Measurements from ENCODE around the gene PSMA4.
"Not testable (repeated sequence)": the region's sequence is repeated elsewhere in the genome, so short reads cannot be mapped to it uniquely, and the experiment has no call there.

The PSMA4 gene

GRCh38 chr15:78540141-78540870 lies at the start of gene PSMA4:
PSMA4 (plus strand) TSS chr15:78540444; CDS start chr15:78541928, 1,484 bp downstream.
- peak; percentile 79 for DNase-seq

DNA sequence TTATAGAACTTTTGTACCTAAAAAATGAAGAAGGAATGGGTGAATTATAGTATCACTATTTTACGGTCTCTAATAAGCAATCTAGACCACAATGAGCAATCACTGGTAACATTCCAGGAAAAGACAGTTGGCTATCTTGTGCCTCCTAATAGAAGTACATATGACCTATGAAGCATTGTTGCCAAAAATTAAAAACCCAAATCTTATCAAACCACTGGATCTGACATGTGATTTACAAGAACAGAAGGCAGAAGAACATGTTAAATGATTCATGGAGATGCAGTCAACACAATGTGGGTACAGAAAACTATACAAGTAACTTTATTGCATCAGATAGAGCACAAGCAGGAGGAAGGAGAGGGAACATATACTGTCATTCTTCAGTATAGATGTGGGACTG lies 47.4 kb upstream of the PSMA4 start:
- DNase-seq, result no peak

DNA sequence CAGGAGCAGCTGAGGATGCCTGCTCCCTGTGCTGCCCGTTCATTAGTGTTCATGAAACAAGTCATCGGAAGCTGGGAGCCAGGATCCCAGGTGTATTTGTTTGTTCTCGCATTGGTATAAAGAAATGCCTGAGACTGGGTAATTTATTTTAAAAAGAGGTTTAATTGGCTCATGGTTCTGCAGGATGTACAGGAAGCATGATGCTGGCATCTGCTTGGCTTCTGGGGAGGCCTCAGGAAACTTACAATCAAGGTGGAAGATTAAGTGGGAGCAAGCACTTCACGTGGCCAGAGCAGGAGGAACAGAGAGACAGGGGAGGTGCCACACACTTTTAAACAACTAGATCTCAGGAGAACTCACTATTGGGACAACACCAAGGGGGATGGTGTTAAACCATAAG lies 38.4 kb upstream of the PSMA4 start:
- no peak for DNase-seq

DNA sequence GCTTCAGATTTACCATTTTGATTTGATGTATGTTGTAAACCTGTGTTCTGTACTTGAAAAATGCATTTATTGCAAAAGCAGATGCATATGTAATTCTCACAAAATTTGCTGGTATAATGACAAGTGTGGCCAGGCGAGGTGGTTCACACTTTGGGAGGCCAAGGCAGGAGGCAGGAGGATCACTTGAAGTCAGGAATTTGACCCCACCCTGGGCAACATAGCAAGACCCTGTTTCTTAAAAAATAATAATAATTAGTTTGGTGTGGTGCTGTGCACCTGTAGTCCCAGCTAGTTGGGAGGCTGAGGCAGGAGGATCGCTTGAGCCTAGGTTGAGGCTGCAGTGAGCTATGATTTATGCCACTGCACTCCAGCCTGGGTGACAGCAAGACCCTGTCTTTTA lies 37.6 kb upstream of the PSMA4 start:
- no peak for DNase-seq

- peak; percentile 71 for DNase-seq
These were observed 33.0 kb upstream of the PSMA4 start, which contains the start of gene HYKK for GRCh38 chr15:78506971-78507830. HYKK (plus strand) TSS chr15:78507577; CDS start chr15:78513089, 5,512 bp downstream.

DNA sequence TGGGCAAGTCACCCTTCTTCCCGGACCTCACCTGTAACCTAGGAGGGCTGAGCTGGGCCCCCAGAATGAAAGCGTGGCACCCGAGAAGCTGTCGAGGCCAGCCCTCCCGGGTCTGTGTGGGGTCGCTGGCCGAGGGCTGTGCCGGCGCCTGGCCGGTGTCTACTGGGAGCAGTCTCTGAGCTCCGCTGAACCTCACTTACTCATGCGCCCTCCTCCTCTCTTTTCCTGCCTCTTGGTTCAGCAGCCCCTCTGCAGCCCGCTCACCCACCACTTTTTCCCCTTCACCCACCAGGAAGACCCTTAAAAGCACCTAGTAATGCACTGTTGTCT lies 32.4 kb upstream of the PSMA4 start:
- no peak for DNase-seq

DNA sequence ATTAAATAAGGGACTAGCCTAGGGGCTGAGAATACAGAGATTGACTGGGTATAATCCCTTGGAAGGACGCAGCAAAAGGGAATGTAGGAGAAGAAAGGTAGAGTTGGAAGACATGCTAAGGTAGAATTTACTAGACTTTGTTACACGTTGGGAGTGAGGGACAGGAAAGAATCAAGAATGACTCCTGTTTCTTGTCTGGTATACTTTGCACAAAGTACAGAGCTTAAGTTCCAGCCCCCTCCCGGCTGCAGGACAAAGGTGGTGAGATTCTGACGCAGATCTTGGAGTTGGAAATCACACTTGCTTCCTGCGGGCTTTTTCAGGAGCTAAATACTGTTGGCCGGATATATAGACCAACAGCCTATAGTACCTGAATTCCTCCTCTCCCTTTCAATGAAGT lies 32.0 kb upstream of the PSMA4 start:
- DNase-seq, result no peak

- no peak for DNase-seq
These were observed 30.4 kb upstream of the PSMA4 start for GRCh38 chr15:78509726-78510312.

GRCh38 chr15:78520035-78520434 lies 20.2 kb upstream of the PSMA4 start:
- not testable (repeated sequence) for DNase-seq

DNA sequence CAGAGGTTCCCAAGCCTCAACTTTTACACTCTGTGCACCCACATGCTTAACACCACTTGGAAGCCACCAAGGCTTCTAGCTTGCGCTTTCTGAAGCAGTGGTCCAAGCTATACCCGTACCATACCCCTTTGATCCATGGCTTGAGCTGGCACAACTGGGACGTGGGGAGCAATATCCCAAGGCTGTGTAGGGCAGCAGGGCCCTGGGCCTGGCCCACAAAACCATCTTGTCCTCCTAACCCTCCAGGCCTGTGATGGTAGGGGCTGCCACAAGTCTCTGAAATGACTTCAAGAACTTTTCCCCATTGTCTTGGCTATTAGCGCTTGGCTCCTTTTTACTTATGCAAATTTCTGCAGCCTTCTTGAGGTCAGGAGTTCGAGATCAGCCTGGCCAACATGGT lies 16.0 kb upstream of the PSMA4 start:
- DNase-seq, result no peak

GRCh38 chr15:78527325-78527724 lies 12.9 kb upstream of the PSMA4 start:
- no peak for DNase-seq

GRCh38 chr15:78533331-78533730 lies 6.9 kb upstream of the PSMA4 start:
- no peak for DNase-seq

DNA sequence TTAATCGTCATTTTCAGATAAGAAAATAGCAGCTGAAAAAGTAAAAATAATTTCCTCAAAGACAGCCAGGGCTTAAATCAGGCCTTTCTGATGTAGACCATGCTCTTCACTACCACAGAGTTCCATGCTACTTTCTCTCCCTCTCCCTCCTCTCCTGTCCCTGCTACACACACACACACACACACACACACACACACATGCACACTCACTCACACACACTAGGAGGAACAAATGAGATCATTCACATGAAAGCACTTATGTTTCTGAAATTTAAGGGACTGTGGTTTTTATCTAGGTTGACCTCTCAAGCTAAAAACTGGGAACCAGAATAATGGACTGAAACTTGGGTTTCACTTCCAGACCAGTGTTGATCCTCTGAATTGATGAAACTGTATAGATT lies 4.1 kb upstream of the PSMA4 start:
- DNase-seq, result no peak

GRCh38 chr15:78537266-78537905 lies 2.9 kb upstream of the PSMA4 start:
- no peak for DNase-seq

DNA sequence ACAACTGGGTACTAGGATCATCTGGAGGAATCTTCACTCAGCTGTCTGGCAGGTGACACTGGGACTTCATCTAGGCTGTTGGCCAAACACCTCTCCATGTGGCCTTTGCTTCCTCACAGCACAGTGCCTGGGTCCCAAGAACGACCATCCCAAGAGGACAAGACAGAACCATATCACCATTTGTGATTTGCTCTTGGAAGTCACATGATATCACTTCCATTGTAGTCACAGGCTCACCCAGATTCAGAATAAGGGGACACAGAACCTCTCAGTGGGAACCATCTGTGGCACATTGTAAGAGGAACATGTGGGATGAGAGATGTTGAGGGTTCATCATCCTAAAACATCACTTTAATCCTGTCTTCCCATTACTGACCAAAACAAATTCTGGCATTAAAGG lies 1.9 kb upstream of the PSMA4 start:
- no peak for DNase-seq

- not testable (repeated sequence) for DNase-seq
These were observed 642 bp upstream of the PSMA4 start for GRCh38 chr15:78539464-78540140.

DNA sequence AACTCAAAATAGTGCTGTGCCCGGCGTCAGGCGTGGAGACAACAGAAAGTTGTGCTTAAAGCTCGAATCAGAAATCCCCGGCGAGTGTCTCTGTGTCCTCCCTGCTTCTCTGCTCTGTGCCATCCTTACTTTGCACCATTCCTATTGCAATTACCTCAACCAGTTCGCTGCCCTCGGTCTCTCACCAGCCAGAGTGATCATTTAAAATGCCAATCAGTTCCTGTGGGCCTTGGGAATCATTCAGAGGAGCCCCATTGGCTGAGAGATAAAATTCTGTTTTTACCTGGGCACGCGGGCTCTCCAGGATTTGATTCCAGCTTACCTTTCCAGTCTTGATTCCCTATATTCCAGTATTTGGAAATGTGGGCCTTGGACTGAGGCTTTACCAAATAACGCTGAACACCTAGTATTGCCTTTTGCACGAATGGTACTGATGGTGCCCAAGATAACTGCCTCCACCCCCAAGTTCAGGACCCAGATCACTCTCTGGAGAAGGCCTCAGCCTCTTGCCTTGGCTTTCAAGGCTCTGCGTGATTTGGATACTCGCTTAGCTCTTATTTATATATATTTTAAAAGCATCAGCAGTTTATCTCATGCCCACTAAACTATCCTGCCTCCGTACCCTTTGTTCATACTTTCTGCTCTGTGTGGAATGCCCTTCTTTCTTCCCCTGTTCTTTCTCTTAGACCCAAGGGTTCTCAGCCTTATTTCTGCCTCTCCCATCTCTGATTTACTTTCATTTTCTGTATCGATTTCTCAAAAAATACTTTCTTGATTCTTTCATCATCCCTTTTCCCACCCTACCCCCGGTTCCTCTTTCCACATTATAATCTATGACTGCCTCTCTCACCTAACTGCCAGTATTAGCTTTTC lies 863 bp downstream of the PSMA4 start:
- DNase-seq, result no peak

DNA sequence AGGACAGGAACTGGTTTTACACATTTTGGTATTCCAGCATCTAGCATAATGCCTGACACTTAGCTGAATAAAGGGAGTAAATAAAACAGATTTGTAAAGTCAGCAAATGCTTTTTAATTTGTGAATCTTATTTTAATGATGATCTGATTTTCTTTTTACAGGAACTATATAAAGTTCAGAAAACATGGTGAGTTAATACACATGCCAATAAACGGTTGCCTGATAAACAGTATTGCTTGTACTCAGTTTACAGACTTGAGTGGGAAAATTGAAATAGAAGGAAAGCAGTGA lies 1.4 kb downstream of the PSMA4 start:
- DNase-seq, result no peak

DNA sequence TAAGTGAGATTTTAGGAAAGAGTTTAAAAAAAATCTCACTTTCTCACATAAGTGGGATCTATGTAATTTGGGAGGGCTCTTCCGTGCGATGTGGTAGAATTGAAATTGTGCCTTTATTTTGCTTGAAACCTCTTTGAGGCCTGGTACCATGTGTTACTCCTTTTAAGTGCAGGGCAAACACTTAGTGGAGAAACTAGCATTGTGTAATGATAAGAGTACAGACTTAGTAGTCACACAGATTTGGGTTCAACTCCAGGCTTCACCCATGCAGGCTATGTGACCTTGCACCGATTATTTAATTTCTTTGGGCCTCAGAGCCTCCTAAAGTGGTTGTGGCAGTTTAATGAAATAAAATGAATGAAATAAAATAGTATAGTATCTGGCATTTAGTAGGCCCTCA lies 2.4 kb downstream of the PSMA4 start:
- no peak for DNase-seq

- no peak for DNase-seq
These were observed 9.9 kb downstream of the PSMA4 start for GRCh38 chr15:78550194-78550593.

GRCh38 chr15:78550815-78551214 lies 10.6 kb downstream of the PSMA4 start:
- DNase-seq, result no peak

- no peak for DNase-seq
These were observed 11.7 kb downstream of the PSMA4 start for GRCh38 chr15:78551902-78552301.
